AG04449 (cell line): ENCODE measurements around the gene ZNF609.

Experiments used
- CTCF ChIA-PET: fragments of 350-600 bp; formaldehyde crosslinking; extraction: SDS; loops from one replicate; lab custom pipeline; 2021; ENCODE audit warnings: antibody characterized with exemption; lab: Yijun Ruan, JAX
- POLR2A ChIA-PET: fragments of 400-600, 350-600 bp; formaldehyde crosslinking; extraction: SDS; loops from one replicate; lab custom pipeline; 2020; ENCODE audit warnings: antibody characterized with exemption, inconsistent platforms; lab: Yijun Ruan, JAX
- DNase-seq: peaks from one replicate; pipeline ENCODE4 v3.0.0-alpha.2; 2010; ENCODE audit warnings: low read depth, low spot score
- H3K4me3 ChIP-seq: 2 replicates; pipeline ENCODE4 v1.5.1; 2011; ENCODE audit warnings: low read depth, mild to moderate bottlenecking, control low read depth, low read length
- TF ChIP-seq, protein P1 (sequence below): IDR thresholded peaks from one replicate; pipeline ENCODE4 v1.5.1; 2011; ENCODE audit warnings: mild to moderate bottlenecking, moderate library complexity, low read length, control low read depth, inconsistent platforms; ENCODE audit not compliant: insufficient read depth; ENCODE audit errors: missing control alignments

The ZNF609 gene

DNA sequence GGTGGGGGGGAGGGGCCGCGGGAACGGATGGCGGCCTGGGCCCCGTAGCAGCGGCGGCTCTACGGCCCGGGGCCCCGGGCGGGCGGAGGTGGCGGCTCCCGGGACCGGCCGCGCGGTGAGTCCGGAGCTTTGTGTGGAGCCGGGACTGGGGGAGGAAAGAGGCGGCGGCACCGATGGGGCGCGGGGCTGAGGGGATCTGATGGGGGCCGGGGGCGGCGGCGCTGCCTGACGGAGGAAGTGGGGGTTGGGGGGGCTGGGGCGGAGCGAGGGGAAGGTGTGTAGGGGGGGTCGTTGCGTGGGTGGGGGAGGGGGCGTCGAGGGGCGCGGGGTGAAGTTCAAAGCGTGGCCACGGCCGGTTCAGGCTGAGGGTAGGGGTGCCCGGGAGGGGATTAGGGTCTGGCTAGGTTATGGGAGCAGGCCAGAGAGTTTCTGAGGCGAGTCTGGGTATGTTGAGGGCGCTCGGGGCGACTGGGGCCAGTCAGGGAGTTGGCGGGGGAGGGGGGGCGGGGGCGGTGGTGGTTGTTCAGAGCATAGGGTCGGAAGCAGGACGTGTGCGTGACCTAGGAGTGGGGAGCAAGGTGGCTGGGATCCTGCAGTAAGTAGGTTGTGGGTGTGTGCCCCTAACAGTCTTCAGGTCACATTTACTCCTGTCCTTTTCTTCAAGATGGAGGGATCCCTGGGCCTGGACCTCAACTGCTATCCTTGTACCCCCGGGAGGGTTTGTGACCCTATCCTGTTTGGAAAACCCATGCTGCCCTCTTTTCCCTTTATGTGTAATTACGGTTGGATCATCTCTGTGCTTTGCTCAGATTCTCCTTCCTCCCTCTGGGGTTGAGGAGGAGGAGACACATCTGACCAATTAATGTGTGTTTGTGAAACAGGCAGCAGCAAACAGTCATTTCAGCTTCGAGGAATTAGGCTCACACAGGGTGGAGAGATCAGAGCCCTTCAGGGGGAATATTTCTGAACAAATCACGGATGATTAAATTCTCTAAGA lies 644 bp downstream of the ZNF609 start:
- ChIA-PET POLR2A (interaction anchor here (0.9 kb wide), 1 partner anchor 128 kb away, joined by 3 read pairs; no protein-coding TSS in a partner anchor), CTCF (interaction anchor here (0.9 to 1.3 kb wide), 3 partner anchors 34 to 226 kb away, joined by 4 to 8 read pairs (median 4); no protein-coding TSS in a partner anchor)
- peak; percentile 36 for DNase-seq
- H3K4me3 ChIP-seq = peak overlapping the region; percentile 78
- TF ChIP-seq, protein P1, sequence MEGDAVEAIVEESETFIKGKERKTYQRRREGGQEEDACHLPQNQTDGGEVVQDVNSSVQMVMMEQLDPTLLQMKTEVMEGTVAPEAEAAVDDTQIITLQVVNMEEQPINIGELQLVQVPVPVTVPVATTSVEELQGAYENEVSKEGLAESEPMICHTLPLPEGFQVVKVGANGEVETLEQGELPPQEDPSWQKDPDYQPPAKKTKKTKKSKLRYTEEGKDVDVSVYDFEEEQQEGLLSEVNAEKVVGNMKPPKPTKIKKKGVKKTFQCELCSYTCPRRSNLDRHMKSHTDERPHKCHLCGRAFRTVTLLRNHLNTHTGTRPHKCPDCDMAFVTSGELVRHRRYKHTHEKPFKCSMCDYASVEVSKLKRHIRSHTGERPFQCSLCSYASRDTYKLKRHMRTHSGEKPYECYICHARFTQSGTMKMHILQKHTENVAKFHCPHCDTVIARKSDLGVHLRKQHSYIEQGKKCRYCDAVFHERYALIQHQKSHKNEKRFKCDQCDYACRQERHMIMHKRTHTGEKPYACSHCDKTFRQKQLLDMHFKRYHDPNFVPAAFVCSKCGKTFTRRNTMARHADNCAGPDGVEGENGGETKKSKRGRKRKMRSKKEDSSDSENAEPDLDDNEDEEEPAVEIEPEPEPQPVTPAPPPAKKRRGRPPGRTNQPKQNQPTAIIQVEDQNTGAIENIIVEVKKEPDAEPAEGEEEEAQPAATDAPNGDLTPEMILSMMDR = peak; percentile 9

GRCh38 chr15:64461721-64462162 lies 1.4 kb downstream of the ZNF609 start:
- TF ChIP-seq, protein P1 = no peak
- ChIA-PET POLR2A (no interaction called here), CTCF (interaction anchor here (1.3 kb wide), 1 partner anchor 107 kb away, joined by 4 read pairs; no protein-coding TSS in a partner anchor)
- DNase-seq = no peak
- H3K4me3 ChIP-seq = peak overlapping the region; percentile 78

- no peak for DNase-seq
- TF ChIP-seq, protein P1 = no peak
- H3K4me3 ChIP-seq = no peak overlapping the region
- ChIA-PET CTCF (interaction anchor here (1.3 kb wide), 1 partner anchor 106 kb away, joined by 4 read pairs; no protein-coding TSS in a partner anchor), POLR2A (no interaction called here)
Observed at GRCh38 chr15:64462492-64462891, 2.1 kb downstream of the ZNF609 start.

GRCh38 chr15:64464276-64465005 lies 4.1 kb downstream of the ZNF609 start:
- CTCF ChIA-PET = no interaction called here
- POLR2A ChIA-PET = no interaction called here
- TF ChIP-seq, protein P1 = no peak
- no peak overlapping the region for H3K4me3 ChIP-seq
- DNase-seq = no peak

DNA sequence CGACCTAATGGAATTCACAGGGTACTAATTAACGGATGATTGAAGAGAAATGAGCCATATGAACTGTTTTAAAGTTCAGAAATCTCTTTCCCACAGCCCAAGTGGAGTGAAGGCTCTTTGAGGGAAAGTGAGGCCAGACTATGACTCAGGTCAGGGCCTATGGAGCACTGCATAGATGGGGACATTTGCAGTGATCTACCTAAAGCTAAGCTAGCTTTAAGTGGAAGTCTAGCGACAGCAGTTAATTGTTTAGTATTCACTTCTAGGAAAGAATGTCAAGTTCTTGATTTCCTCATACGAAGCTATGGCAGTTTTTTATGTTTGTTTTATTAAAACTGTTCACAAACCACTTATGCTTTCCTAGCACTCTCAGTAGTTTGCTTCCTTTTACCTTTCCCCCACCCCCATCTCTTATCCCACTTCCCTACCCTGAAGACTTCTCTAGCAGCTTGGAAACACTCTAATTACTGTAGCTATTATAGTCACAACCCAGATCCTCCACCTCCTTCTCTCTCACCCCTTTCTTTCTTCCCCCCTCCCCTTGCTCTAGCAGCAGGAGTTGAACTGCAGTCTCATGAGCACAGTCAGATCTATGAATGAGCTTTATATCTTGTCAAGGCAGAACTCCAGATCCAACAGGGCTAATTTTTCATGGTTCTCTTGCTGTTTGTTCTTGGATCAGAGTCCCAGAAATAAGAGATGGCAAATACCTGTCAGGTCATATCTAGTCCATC lies 6.2 kb downstream of the ZNF609 start:
- POLR2A ChIA-PET = interaction anchor here (1.0 kb wide), 1 partner anchor 10 kb away, joined by 3 read pairs; no protein-coding TSS in a partner anchor
- no peak for DNase-seq
- no peak overlapping the region for H3K4me3 ChIP-seq
- TF ChIP-seq, protein P1 = no peak
- CTCF ChIA-PET = no interaction called here
